ENCODE measurements around the gene KHDC3L. TPM values are rescaled to one million over a fixed set of nuclear protein-coding genes. Genes with fewer than 3 reads are reported as not detected.

Gene KHDC3L
- total and polyA plus RNA-seq, 10 of the 15 experiments (the other 5 are each of a cell fraction or from before 2014, with no cell fraction given) = not detected

DNA sequence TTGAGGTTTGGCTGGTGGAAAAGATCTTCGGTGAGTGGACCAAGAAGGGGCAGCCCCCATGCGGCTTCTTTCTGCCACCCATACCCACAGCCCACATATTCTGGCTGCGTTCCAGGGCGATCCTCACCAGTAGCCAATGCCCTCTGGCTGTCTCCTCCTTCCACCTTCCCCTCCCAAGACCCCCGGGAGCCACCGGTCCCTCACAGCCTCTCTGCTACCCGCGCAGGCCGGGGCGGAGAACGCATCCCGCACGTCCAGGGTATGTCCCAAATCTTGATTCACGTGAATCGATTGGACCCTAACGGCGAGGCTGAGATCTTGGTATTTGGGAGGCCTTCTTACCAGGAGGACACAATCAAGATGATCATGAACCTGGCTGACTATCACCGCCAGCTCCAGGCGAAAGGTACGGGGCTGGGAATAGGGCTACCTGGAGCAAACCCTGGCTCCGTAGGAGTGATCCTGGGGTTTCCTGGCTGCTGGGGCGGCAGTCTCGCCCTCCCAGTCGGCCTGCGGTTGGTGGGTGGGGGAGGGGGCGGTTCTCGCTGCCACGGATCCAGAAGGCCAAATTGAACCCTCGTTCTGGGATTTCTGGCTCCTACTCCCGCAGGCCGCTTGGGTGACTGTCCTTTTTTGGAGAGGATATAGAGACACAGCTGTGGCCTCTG lies 545 bp downstream of the KHDC3L start:
- intact Hi-C loops (cut with micrococcal nuclease; ENCODE audit: unreplicated experiment) (no loop called here), in situ Hi-C loops (cut with MboI) (no loop called here)
- Histone ChIP-seq H3K36me3 (ENCODE audit: control insufficient read depth in 2 of 2, insufficient read depth in 2 of 2, low read length in 1 of 2) (no peaks in the 10 kb centered on the region), H3K4me3 (no peak overlapping the region), H3K79me2 (ENCODE audit: control insufficient read depth, insufficient read depth, low read length) (no peaks in the 10 kb centered on the region), H2AFZ (ENCODE audit: control insufficient read depth, low read depth, low read length) (no peak overlapping the region), H3K9ac (ENCODE audit: control insufficient read depth, insufficient read depth, low read length) (no peak overlapping the region), H3K4me1 (ENCODE audit: control insufficient read depth, insufficient read depth, low read length) (no peaks in the 10 kb centered on the region), H3K27ac (ENCODE audit: control insufficient read depth, insufficient read depth) (no peak overlapping the region), H3K9me3 (replicated peaks; ENCODE audit: control insufficient read depth, insufficient read depth, low read length) (no peaks in the 10 kb centered on the region), H4K20me1 (ENCODE audit: control insufficient read depth, insufficient read depth) (no peaks in the 10 kb centered on the region), H3K27me3 (replicated peaks in 1 of 2; ENCODE audit: control insufficient read depth in 2 of 2, insufficient read depth in 2 of 2, low read length in 1 of 2) (0 out of 4 replicates have a peak, but pooled peaks cover 0 to 3% of the 10 kb centered on the region in 2 experiments), H3K4me2 (ENCODE audit: control insufficient read depth, insufficient read depth) (no peak overlapping the region)
- DNase-seq (ENCODE audit: low read depth, low spot score) (no peak), FAIRE-seq (no peak), ATAC-seq (no peak)
- no TSS peak for BruUV-seq (replicated peaks)
- ChIA-PET RAD21 (ENCODE audit: unreplicated experiment) (no interaction called here), POLR2A (no interaction called here), SMC1A (ENCODE audit: uncharacterized antibody, unreplicated experiment) (no interaction called here), CTCF (no interaction called here)
- WGBS (ENCODE audit: insufficient coverage, insufficient replicate concordance, low lambda C conversion rate, missing lambda C conversion rate) = 68% methylated on average over 31 of the region's 31 CpGs
- TF ChIP-seq, protein P1, sequence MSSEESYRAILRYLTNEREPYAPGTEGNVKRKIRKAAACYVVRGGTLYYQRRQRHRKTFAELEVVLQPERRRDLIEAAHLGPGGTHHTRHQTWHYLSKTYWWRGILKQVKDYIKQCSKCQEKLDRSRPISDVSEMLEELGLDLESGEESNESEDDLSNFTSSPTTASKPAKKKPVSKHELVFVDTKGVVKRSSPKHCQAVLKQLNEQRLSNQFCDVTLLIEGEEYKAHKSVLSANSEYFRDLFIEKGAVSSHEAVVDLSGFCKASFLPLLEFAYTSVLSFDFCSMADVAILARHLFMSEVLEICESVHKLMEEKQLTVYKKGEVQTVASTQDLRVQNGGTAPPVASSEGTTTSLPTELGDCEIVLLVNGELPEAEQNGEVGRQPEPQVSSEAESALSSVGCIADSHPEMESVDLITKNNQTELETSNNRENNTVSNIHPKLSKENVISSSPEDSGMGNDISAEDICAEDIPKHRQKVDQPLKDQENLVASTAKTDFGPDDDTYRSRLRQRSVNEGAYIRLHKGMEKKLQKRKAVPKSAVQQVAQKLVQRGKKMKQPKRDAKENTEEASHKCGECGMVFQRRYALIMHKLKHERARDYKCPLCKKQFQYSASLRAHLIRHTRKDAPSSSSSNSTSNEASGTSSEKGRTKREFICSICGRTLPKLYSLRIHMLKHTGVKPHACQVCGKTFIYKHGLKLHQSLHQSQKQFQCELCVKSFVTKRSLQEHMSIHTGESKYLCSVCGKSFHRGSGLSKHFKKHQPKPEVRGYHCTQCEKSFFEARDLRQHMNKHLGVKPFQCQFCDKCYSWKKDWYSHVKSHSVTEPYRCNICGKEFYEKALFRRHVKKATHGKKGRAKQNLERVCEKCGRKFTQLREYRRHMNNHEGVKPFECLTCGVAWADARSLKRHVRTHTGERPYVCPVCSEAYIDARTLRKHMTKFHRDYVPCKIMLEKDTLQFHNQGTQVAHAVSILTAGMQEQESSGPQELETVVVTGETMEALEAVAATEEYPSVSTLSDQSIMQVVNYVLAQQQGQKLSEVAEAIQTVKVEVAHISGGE (CRISPR knock-in tag; IDR thresholded peaks at IDR 0.05) = no peak
- TF ChIP-seq PBX3 (IDR thresholded peaks at IDR 0.05; ENCODE audit: insufficient replicate concordance, low read depth, low read length) (no peak), ESRRA (IDR thresholded peaks at IDR 0.05; ENCODE audit: low read length) (no peak), YBX1 (IDR thresholded peaks at IDR 0.05) (no peak), TARDBP (IDR thresholded peaks at IDR 0.05; ENCODE audit: borderline replicate concordance) (no peak), ATF3 (IDR thresholded peaks at IDR 0.05; ENCODE audit: borderline replicate concordance, extremely low read depth, low read depth, low read length) (no peak), BCL11A (IDR thresholded peaks at IDR 0.05; ENCODE audit: low read depth, low read length) (no peak)
- TF ChIP-seq, protein P2, sequence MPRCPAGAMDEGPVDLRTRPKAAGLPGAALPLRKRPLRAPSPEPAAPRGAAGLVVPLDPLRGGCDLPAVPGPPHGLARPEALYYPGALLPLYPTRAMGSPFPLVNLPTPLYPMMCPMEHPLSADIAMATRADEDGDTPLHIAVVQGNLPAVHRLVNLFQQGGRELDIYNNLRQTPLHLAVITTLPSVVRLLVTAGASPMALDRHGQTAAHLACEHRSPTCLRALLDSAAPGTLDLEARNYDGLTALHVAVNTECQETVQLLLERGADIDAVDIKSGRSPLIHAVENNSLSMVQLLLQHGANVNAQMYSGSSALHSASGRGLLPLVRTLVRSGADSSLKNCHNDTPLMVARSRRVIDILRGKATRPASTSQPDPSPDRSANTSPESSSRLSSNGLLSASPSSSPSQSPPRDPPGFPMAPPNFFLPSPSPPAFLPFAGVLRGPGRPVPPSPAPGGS (IDR thresholded peaks at IDR 0.05; ENCODE audit: borderline replicate concordance, insufficient read depth, low read depth, low read length, poor library complexity, severe bottlenecking) = no peak

Data from GM12878 (cell line).